GM18511 (cell line): ENCODE data around the gene TRAF3IP1.
A peak's percentile ranks its signal among the peaks of the same experiment; 100 is the strongest.

Experiments
- ATAC-seq: cut with Tn5 transposase; IDR thresholded peaks from one replicate; pipeline ENCODE4 v1.9.1; 2021; ENCODE audit warnings: mild to moderate bottlenecking, moderate library complexity; ENCODE audit not compliant: unreplicated experiment

TRAF3IP1 gene

GRCh38 chr2:238423561-238424312 is 103.4 kb downstream of the TRAF3IP1 start:
- ATAC-seq: no peak

DNA sequence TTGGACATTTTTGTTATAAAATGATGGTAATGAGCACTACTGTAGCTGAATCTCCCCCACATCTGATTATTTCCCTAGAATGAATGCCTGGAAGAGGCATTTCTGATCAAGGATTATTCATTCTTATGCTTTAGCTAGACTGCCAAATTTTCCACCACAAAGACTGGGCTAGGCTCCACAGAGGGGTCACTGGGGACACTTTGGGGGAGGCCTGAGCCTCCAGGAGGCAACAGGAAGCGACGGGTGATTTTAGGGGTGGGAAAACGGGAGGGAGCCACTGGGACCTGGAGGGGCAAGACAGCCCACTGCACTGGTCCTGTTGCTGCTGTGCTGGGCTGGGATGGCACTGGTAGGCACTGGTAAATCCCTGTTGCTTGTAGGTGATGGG is 104.0 kb downstream of the TRAF3IP1 start:
- no peak for ATAC-seq

DNA sequence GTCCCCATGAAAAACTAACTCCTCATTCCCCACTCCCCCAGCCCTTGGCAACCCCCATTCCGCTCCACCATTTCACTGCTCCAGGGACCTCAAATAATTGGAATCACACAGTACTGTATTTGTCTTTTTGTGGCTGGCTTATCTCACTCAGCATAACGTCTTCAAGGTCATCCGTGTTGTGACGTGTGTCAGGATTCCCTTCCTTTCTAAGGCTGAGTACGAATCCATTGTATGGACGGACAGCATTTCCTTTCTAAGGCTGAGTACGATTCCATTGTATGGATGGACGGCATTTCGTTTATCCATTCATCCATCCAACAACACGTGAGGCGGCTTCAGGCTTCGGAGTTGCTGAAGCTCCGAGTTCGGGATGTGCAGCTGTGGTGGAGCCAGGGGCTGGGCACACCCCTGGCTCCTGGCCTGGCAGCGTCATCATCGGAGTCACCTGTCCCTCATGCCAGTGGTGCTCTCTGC is 105.2 kb downstream of the TRAF3IP1 start:
- no peak for ATAC-seq

DNA sequence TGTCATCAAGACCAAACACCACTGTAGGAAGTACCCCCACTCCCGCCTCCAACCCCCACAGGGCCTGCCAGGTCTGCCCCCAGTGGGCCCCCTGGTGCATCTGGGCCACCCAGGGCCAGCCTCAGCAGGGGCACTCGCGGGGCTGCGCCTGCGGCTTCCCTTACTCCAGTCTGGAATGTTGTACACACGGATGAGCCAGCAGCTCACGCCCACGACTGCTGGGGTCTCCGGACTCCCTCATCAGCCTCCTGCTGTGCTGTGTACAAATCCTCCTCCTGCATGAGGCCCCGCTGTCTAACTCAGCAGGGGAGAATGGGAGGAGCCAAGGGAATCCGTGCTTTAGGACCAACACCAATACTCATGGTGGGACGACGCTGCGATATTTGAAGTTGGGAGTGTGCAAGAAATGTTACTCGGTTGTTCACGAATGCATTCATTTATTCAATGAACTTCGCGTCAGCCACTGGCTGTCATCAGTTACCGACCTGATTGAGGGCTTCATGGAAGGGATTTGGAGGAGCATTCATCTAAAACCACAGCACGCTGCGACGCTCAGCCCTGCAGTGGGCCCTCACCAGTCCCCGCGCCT is 105.8 kb downstream of the TRAF3IP1 start:
- peak; percentile 21 for ATAC-seq

- ATAC-seq: peak; percentile 84
Observed at GRCh38 chr2:238426568-238427434, 106.5 kb downstream of the TRAF3IP1 start, which contains the start of gene ASB1. Gene ASB1 (plus strand): TSS chr2:238426927. CDS start chr2:238427071, 144 bp downstream.

DNA sequence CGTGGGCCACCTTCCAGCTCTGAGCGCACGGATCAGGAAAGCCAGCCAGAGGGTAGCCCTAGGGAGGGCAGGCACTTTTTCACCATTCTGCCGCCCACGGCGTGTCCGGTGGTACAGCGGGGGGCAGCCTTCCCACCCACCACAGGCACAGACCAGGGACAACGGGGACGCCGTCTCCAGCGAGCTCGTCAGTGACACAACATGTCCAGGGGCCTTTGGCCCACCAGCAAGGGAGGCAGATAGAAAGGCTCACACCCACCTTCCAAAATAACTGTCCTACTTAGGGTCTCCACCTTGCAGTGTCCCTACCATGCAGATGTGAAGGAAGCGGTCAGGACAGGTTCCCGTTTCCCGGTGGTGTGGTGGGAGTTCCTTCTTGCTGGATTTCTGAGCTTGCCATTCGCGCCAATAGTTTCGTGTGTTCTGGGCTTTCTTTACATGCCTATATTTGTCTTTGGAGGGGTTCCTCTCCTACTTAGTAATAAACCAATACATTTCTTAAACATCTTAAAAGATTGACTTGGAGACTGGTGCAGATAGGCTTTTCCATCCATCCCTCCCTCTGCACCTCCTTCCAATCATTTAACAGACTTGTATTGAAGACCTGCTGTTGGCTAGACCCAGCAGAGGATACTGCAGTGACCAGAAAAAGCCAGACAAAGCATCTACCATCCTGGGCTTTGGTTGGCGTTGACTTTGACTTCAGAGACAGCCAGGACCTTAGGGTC is 107.3 kb downstream of the TRAF3IP1 start:
- ATAC-seq: peak; percentile 16

GRCh38 chr2:238428866-238429265 is 108.5 kb downstream of the TRAF3IP1 start:
- ATAC-seq: no peak

DNA sequence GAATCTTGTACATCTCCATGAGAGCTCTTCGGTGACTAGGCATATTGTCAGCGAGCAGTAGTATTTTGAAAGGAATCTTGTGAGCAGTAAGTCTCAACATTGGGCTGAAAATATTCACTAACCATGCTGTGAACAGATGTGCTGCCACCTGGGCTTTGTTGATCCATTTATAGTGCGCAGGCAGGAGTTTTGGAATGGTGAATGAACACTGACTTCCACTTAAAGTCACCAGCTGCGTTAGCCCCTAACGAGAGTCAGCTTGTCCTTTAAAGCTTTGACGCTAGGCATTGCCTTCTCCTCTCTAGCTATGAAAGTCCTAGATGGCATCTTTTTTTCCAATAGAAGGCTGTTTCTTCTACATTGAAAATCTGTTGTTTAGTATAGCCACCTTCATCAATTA is 110.5 kb downstream of the TRAF3IP1 start:
- ATAC-seq: no peak

DNA sequence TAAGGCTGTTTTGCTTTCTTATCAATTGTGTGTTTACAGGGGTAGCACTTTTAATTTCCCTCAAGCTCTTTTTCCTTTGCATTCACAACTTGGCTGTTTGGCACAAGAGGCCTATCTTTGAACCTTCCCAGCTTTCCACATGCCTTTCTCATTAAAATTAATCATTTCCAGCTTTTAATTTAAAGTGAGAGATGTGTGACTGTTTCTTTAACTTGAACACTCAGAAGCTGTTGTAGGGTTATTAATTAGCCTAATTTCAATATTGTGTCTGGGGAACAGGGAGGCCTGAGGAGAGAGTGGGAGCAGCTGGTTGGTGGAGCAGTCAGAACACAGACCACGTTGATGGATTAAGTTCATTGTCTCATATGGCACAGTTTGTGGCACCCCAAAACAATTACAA is 111.1 kb downstream of the TRAF3IP1 start:
- no peak for ATAC-seq

GRCh38 chr2:238433300-238433915 is 113.1 kb downstream of the TRAF3IP1 start:
- no peak for ATAC-seq

DNA sequence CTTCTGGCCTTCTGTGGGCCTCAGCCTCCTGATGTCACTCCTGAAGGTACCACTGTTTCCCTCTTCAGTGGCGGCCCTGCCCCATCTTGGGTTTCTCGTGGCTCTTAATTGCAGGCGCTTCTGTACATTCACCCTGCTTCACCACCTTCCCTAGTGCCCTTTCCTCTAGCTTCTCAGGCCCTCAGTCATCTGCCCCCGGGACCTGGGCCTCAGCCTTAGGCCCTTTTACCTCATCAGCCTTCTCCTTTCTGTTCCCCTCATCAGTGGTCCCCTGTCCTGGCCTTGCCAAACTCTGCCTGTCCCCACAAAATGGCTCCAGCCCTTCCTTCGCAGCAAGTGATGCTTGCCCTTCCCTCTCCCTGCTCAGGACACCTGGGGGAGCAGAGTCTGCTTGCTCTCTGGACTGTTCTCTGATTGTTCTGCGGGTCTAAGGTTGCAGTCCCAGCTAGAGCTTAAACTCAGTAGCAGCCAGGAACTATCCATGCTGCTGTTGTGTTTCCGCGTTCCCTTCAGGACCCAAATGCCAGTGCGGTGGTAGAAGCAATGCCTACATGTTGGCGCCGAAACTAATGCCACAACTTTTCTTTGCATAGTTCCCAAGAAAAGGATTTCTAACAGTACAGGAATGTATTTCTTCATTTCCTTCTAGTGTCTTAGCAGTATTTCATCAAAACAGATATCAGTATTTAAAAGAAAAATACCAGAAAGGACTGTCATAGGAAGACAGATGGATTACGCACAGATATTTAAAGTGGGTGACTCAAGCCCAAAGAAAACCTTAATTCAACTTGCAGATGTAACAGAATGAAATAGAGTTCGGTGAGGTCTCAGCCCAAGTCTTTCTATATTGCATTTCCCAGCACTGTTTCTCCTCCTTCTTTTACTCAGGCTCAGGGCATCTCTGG is 113.9 kb downstream of the TRAF3IP1 start:
- no peak for ATAC-seq

- ATAC-seq: no peak
Observed at GRCh38 chr2:238434846-238435751, 114.8 kb downstream of the TRAF3IP1 start.

- no peak for ATAC-seq
Observed at GRCh38 chr2:238435752-238436096, 115.4 kb downstream of the TRAF3IP1 start.

DNA sequence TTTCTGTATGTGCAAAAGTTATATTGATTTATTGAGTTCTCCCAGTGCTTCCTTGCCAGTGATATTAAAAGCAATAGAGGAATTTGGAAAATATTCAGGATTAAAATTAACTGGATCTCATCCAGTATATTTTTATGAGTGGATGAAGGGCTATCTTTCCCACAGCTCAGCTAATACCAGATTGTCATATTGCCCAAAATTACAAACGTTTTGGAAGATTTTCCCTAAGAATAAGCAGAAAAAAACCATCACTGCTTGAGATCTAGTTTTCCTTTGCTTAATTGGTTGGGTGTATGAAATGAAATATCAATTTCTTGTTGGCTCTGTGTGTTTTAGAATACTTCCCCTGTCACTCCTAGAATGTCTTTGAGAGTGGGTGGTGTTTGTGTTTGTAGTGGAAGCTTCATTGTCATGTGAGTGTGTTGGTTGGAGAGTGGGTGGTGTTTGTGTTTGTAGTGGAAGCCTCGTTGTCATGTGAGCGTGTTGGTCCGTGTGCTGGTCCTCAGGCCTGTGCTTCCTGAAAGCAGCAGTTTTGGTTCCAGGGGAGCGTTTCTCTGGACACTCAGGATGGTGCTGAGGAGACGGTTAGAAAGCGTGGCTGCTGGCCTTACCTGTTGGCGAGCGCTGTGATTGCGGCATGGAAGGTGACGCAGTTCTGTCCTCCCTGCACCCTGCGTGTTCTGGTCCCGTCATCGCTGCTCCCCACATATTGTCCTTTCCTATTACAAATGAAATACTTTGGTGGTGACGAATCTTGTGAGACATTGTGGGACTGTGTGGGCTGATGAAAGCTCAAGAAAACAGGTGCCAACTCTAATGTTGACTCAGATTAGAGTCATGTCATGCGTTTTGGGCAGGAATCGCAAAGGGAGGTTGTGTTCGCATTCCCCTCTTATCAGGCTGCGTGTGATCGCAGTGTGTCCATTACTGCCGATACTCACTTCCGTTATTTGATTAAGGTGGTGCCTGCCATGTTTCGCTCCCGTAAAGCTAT is 118.8 kb downstream of the TRAF3IP1 start:
- ATAC-seq: no peak

GRCh38 chr2:238439917-238440316 is 119.6 kb downstream of the TRAF3IP1 start:
- ATAC-seq: no peak

DNA sequence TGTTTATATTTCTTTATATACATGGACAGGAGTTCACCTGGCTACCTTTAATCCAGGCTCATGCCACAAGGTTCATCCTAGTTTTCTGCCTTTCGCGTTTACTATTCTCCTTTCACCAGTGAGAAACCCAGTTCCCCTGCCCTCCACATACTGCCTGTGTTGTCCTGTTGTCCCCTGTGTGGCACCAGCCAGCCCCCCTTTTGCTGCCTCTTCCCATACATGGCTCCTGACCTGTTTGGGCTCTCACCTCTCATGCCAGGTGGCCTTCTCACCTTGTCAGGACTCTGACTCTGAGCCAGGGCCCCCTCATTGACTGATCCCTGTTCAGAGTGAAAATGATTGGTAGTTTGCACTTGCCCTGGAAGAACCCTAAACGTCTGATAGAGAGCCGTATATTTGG is 120.0 kb downstream of the TRAF3IP1 start:
- no peak for ATAC-seq

- ATAC-seq: no peak
Observed at GRCh38 chr2:238440767-238441166, 120.4 kb downstream of the TRAF3IP1 start.
